H54 (cell line): ENCODE measurements around the gene TSPAN17.
A peak's percentile ranks its signal among the peaks of the same experiment; 100 is the strongest.

Experiments
- DNase-seq: peaks from one replicate; pipeline ENCODE4 v3.0.0; 2011; ENCODE audit warnings: low spot score, mixed read lengths; ENCODE audit not compliant: insufficient read length
- FAIRE-seq: peaks from 3 replicates; lab custom pipeline; 2011; peaks lifted over from hg19 to GRCh38; lab: Jason Lieb, UNC
- POLR2A ChIP-seq: IDR thresholded peaks from 2 replicates; pipeline ENCODE4 v1.6.1; 2011; ENCODE audit warnings: low read depth, mild to moderate bottlenecking, low read length

The TSPAN17 gene

GRCh38 chr5:176614805-176615478 is 32.3 kb upstream of the TSPAN17 start:
- no peak for TF ChIP-seq POLR2A
- DNase-seq (peak; percentile 88), FAIRE-seq (no peak)

- TF ChIP-seq POLR2A: no peak
- no peak for FAIRE-seq
Measured at GRCh38 chr5:176616511-176616910, 30.8 kb upstream of the TSPAN17 start.

GRCh38 chr5:176618783-176619182 is 28.5 kb upstream of the TSPAN17 start:
- FAIRE-seq: no peak
- TF ChIP-seq POLR2A: no peak
- no peak for DNase-seq

More at GRCh38 chr5:176616511-176616910, 30.8 kb upstream of the TSPAN17 start:
- DNase-seq: no peak

GRCh38 chr5:176619203-176619568 is 28.1 kb upstream of the TSPAN17 start:
- FAIRE-seq (no peak), DNase-seq (peak; percentile 80)
- no peak for TF ChIP-seq POLR2A

GRCh38 chr5:176619569-176620332 is 27.5 kb upstream of the TSPAN17 start:
- DNase-seq (no peak), FAIRE-seq (no peak)
- no peak for TF ChIP-seq POLR2A

GRCh38 chr5:176620333-176620981 is 26.8 kb upstream of the TSPAN17 start:
- DNase-seq (no peak), FAIRE-seq (no peak)
- TF ChIP-seq POLR2A: no peak

GRCh38 chr5:176621661-176622079 is 25.6 kb upstream of the TSPAN17 start:
- no peak for FAIRE-seq
- DNase-seq: no peak
- no peak for TF ChIP-seq POLR2A

GRCh38 chr5:176624142-176624541 is 23.1 kb upstream of the TSPAN17 start:
- TF ChIP-seq POLR2A: no peak
- FAIRE-seq (no peak), DNase-seq (no peak)

- no peak for TF ChIP-seq POLR2A
- FAIRE-seq (no peak), DNase-seq (no peak)
Measured at GRCh38 chr5:176624938-176625337, 22.3 kb upstream of the TSPAN17 start.

GRCh38 chr5:176625512-176625911 is 21.8 kb upstream of the TSPAN17 start:
- no peak for FAIRE-seq
- DNase-seq: no peak
- TF ChIP-seq POLR2A: no peak

GRCh38 chr5:176625966-176626875 is 21.1 kb upstream of the TSPAN17 start:
- no peak for FAIRE-seq
- no peak for TF ChIP-seq POLR2A
- DNase-seq: no peak

GRCh38 chr5:176626876-176627236 is 20.4 kb upstream of the TSPAN17 start:
- no peak for TF ChIP-seq POLR2A
- FAIRE-seq (no peak), DNase-seq (no peak)

GRCh38 chr5:176627582-176627981 is 19.7 kb upstream of the TSPAN17 start:
- no peak for TF ChIP-seq POLR2A
- FAIRE-seq (no peak), DNase-seq (no peak)
